Activated effector memory CD4-positive, alpha-beta T cell treated with anti-CD3 and anti-CD28 coated beads, Interleukin-2, amount 50 U/mL, for 16 hours (primary cell): ENCODE results near the gene ACADSB.
A peak's percentile ranks its signal among the peaks of the same experiment; 100 is the strongest.

Experiments
- DNase-seq: peaks from one replicate; pipeline ENCODE4 v3.0.0-alpha.2; 2020

ACADSB gene

GRCh38 chr10:123007558-123008354 is 1.1 kb upstream of the ACADSB start:
- DNase-seq: peak; percentile 76

- peak; percentile 71 for DNase-seq
These were observed 457 bp downstream of the ACADSB start for GRCh38 chr10:123009105-123009820.

GRCh38 chr10:123011987-123012386 is 3.2 kb downstream of the ACADSB start:
- no peak for DNase-seq

- no peak for DNase-seq
These were observed 4.9 kb downstream of the ACADSB start for GRCh38 chr10:123013456-123014419.

GRCh38 chr10:123014772-123015171 is 6.0 kb downstream of the ACADSB start:
- no peak for DNase-seq

GRCh38 chr10:123016228-123016627 is 7.4 kb downstream of the ACADSB start:
- no peak for DNase-seq

- no peak for DNase-seq
These were observed 8.8 kb downstream of the ACADSB start for GRCh38 chr10:123017421-123018165.

- no peak for DNase-seq
These were observed 9.7 kb downstream of the ACADSB start for GRCh38 chr10:123018531-123018930.

- DNase-seq: no peak
These were observed 10.5 kb downstream of the ACADSB start for GRCh38 chr10:123019264-123019663.

GRCh38 chr10:123019941-123020703 is 11.3 kb downstream of the ACADSB start:
- DNase-seq: no peak

GRCh38 chr10:123021517-123021916 is 12.7 kb downstream of the ACADSB start:
- no peak for DNase-seq

- no peak for DNase-seq
These were observed 15.7 kb downstream of the ACADSB start for GRCh38 chr10:123024540-123024939.

GRCh38 chr10:123026302-123026701 is 17.5 kb downstream of the ACADSB start:
- no peak for DNase-seq

GRCh38 chr10:123027861-123028260 is 19.1 kb downstream of the ACADSB start:
- no peak for DNase-seq

GRCh38 chr10:123031124-123031523 is 22.3 kb downstream of the ACADSB start:
- no peak for DNase-seq

- no peak for DNase-seq
These were observed 25.5 kb downstream of the ACADSB start for GRCh38 chr10:123034332-123034731.

- no peak for DNase-seq
These were observed 26.8 kb downstream of the ACADSB start for GRCh38 chr10:123035467-123036086.

GRCh38 chr10:123038782-123039631 is 30.2 kb downstream of the ACADSB start:
- no peak for DNase-seq

- no peak for DNase-seq
These were observed 30.8 kb downstream of the ACADSB start for GRCh38 chr10:123039632-123039930.

GRCh38 chr10:123042708-123043408 is 34.1 kb downstream of the ACADSB start:
- DNase-seq: no peak
